Measurements from ENCODE around the gene METTL22. TPM values are rescaled to one million over a fixed set of nuclear protein-coding genes. Genes with fewer than 3 reads are reported as not detected.

The METTL22 gene
- total RNA-seq, 1 experiment from 2014 or later = 36.7 TPM

DNA sequence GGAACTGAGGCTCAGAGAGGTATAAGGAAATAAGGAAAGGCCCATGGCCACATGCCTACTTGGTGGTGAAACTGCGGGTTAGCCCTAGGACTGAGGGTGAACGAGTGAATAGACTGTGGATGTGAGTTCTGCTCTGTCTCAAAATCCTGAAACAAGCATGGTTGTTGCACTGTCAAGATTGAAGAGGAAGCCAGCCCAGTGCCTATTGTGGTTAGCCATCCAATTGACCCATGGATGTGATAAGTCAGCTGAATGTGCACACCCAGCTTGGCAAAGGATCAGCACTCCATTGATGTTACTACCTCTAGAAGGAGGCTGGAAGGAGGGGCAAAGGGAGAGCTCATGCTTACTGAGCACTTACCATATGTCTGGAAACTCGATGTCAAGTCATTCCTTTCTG, 35.6 kb upstream of the METTL22 start:
- H3K4me3 Mint-ChIP-seq (ENCODE audit: unreplicated experiment) = no peak overlapping the region
- no peaks in the 10 kb centered on the region for H3K4me1 Mint-ChIP-seq (ENCODE audit: insufficient read depth, unreplicated experiment)
- POLR2A ChIA-PET = no interaction called here
- H3K27ac Mint-ChIP-seq (ENCODE audit: low read depth, unreplicated experiment) = no peak overlapping the region
- DNase-seq (ENCODE audit: unreplicated experiment) = no peak
- H3K36me3 Mint-ChIP-seq (ENCODE audit: insufficient read depth, unreplicated experiment) = no peaks in the 10 kb centered on the region
- CTCF ChIA-PET = interaction anchor here (0.7 to 1.8 kb wide), 6 partner anchors 12 to 74 kb away, joined by 3 to 6 read pairs (median 4); no protein-coding TSS in a partner anchor
- no peaks in the 10 kb centered on the region for H3K9me3 Mint-ChIP-seq (ENCODE audit: unreplicated experiment)
- peaks cover 10% of the 10 kb centered on the region for H3K27me3 Mint-ChIP-seq (ENCODE audit: insufficient read depth, unreplicated experiment)
- intact Hi-C loops (cut with micrococcal nuclease) = no loop called here
- TF ChIP-seq, protein P1, sequence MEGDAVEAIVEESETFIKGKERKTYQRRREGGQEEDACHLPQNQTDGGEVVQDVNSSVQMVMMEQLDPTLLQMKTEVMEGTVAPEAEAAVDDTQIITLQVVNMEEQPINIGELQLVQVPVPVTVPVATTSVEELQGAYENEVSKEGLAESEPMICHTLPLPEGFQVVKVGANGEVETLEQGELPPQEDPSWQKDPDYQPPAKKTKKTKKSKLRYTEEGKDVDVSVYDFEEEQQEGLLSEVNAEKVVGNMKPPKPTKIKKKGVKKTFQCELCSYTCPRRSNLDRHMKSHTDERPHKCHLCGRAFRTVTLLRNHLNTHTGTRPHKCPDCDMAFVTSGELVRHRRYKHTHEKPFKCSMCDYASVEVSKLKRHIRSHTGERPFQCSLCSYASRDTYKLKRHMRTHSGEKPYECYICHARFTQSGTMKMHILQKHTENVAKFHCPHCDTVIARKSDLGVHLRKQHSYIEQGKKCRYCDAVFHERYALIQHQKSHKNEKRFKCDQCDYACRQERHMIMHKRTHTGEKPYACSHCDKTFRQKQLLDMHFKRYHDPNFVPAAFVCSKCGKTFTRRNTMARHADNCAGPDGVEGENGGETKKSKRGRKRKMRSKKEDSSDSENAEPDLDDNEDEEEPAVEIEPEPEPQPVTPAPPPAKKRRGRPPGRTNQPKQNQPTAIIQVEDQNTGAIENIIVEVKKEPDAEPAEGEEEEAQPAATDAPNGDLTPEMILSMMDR (IDR thresholded peaks at IDR 0.05; ENCODE audit: unreplicated experiment) = no peak
- no TSS peak for BruUV-seq (replicated peaks)

DNA sequence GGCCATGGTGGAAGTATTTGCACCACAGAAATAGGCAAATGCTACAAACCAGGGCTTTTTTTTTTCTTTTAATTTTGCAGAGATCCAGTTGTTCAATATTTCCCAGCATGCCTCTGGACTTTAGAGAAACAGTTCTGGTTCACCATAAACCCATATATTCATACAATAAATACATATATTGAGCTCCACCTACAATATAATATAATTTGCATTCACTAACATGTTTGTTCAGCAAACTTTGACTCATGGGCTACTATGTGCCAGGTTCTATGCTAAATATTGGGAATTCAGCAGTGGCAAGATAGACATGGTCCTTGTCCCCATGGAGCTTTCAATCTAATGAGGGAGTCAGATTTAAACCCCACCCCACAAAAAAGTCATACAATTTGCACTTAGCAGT, 34.4 kb upstream of the METTL22 start:
- CTCF ChIA-PET = interaction anchor here (0.5 to 0.6 kb wide), 2 partner anchors 387 to 1562 kb away, joined by 3 to 5 read pairs; no protein-coding TSS in a partner anchor
- H3K27me3 Mint-ChIP-seq (ENCODE audit: insufficient read depth, unreplicated experiment) = peaks cover 10% of the 10 kb centered on the region
- no TSS peak for BruUV-seq (replicated peaks)

DNA sequence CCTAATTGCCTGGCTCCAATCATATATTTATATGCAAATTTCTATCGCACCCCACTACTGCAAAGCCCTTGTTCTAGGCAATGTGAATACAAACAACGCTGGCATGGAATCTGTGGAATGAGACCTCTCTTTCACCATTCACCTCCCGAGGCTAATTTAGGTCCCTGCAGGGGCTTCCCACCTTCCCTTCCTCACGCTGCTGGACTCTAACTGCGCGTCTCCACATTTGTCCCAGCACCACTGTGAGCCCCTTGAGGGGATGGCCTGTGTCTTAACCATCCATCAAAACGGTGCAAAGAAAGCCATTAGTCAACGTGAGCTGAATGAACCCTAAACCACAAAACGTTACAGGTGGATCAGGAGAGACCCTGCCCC, 32.8 kb upstream of the METTL22 start:
- no peak overlapping the region for H3K27ac Mint-ChIP-seq (ENCODE audit: low read depth, unreplicated experiment)

More for the DNA sequence above, 34.4 kb upstream of the METTL22 start:
- intact Hi-C loops (cut with micrococcal nuclease) = no loop called here
- no peak overlapping the region for H3K4me3 Mint-ChIP-seq (ENCODE audit: unreplicated experiment)
- POLR2A ChIA-PET = interaction anchor here (0.6 kb wide), 1 partner anchor 422 kb away, joined by 3 read pairs; no protein-coding TSS in a partner anchor
- H3K27ac Mint-ChIP-seq (ENCODE audit: low read depth, unreplicated experiment) = no peak overlapping the region
- no peaks in the 10 kb centered on the region for H3K9me3 Mint-ChIP-seq (ENCODE audit: unreplicated experiment)
- H3K36me3 Mint-ChIP-seq (ENCODE audit: insufficient read depth, unreplicated experiment) = no peaks in the 10 kb centered on the region
- TF ChIP-seq, protein P1 (IDR thresholded peaks at IDR 0.05; ENCODE audit: unreplicated experiment) = no peak
- no peaks in the 10 kb centered on the region for H3K4me1 Mint-ChIP-seq (ENCODE audit: insufficient read depth, unreplicated experiment)
- no peak for DNase-seq (ENCODE audit: unreplicated experiment)

DNA sequence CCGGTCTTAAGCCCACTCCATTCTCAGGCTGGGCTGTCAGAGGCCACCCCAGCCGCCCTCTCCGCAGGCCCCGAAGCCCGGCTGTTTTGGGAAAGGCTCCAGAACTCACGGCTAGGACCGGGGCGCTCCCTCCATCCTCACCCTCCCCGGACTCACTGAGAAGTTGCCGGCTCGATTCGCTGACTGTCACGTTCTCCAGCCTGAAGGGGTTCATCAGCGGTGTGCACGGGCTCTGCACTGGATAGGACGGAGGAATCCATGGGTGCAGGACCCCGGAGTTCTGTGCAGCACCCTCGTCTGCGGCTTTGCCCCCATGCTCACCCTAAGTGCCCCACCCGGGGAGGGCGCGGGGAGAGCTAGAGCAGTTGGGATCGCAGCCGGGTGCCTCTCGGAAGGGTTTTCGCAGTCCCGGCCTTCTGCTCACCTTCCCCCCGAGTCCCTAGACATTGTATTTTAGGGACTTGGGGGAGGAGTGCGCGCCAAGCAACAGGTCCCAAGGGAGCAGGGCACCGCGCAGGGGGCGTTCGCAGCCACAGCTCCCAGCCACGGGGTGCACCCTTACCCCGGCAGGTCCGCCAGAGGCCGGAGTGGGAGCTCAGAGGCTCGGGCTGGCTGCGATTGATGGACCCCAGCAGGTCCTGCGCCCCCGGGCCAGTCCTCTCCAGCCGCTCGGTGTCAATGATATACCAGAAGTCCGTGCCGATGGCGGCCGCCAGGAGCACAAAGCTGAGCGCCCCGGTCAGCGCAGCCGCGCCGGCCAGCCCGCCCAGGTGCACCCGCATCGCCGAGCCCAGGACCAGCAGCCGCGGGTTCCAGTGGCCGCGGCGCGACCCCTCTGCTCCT, 32.2 kb upstream of the METTL22 start:
- TF ChIP-seq, protein P1 (IDR thresholded peaks at IDR 0.05; ENCODE audit: unreplicated experiment) = no peak
- no peaks in the 10 kb centered on the region for H3K9me3 Mint-ChIP-seq (ENCODE audit: unreplicated experiment)
- DNase-seq (ENCODE audit: unreplicated experiment) = no peak
- CTCF ChIA-PET = interaction anchor here (1.0 to 1.1 kb wide), 2 partner anchors 11 to 16 kb away, joined by 3 read pairs; no protein-coding TSS in a partner anchor
- peaks cover 10% of the 10 kb centered on the region for H3K27me3 Mint-ChIP-seq (ENCODE audit: insufficient read depth, unreplicated experiment)
- H3K27ac Mint-ChIP-seq (ENCODE audit: low read depth, unreplicated experiment) = no peak overlapping the region
- H3K36me3 Mint-ChIP-seq (ENCODE audit: insufficient read depth, unreplicated experiment) = no peaks in the 10 kb centered on the region
- no TSS peak for BruUV-seq (replicated peaks)
- H3K4me1 Mint-ChIP-seq (ENCODE audit: insufficient read depth, unreplicated experiment) = peaks cover under 1% of the 10 kb centered on the region
- intact Hi-C loops (cut with micrococcal nuclease) = no loop called here
- POLR2A ChIA-PET = interaction anchor here (0.6 kb wide), 1 partner anchor 17 kb away, joined by 3 read pairs; no protein-coding TSS in a partner anchor
- no peak overlapping the region for H3K4me3 Mint-ChIP-seq (ENCODE audit: unreplicated experiment)

More for the DNA sequence above, 32.8 kb upstream of the METTL22 start:
- TF ChIP-seq, protein P1 (IDR thresholded peaks at IDR 0.05; ENCODE audit: unreplicated experiment) = no peak
- no peak for DNase-seq (ENCODE audit: unreplicated experiment)
- intact Hi-C loops (cut with micrococcal nuclease) = no loop called here
- Mint-ChIP-seq H3K36me3 (ENCODE audit: insufficient read depth, unreplicated experiment) (no peaks in the 10 kb centered on the region), H3K27me3 (ENCODE audit: insufficient read depth, unreplicated experiment) (peaks cover 10% of the 10 kb centered on the region), H3K9me3 (ENCODE audit: unreplicated experiment) (no peaks in the 10 kb centered on the region), H3K4me1 (ENCODE audit: insufficient read depth, unreplicated experiment) (no peaks in the 10 kb centered on the region), H3K4me3 (ENCODE audit: unreplicated experiment) (no peak overlapping the region)
- ChIA-PET CTCF (interaction anchor here (1.0 to 1.1 kb wide), 2 partner anchors 12 to 15 kb away, joined by 3 read pairs; no protein-coding TSS in a partner anchor), POLR2A (interaction anchor here (0.6 kb wide), 1 partner anchor 17 kb away, joined by 3 read pairs; no protein-coding TSS in a partner anchor)
- BruUV-seq (replicated peaks) = no TSS peak
